AML-193 (cell line): ENCODE data around the gene GGTLC1.
"Not testable (repeated sequence)": the region's sequence is repeated elsewhere in the genome, so short reads cannot be mapped to it uniquely, and the experiment has no call there.

ENCODE experiments used
- DNase-seq, 2 experiments: peaks; one replicate each; lab custom pipeline; 2025; lab: John Stamatoyannopoulos, UW

The GGTLC1 gene

GRCh38 chr20:23988561-23988960, at the start of gene GGTLC1:
Gene GGTLC1 (minus strand): TSS chr20:23988779. CDS start chr20:23986611, 2,168 bp downstream.
- DNase-seq = no peak

- no peak for DNase-seq
These were observed 46.2 kb upstream of the GGTLC1 start for GRCh38 chr20:24034820-24035219.

- DNase-seq = no peak
These were observed 45.0 kb upstream of the GGTLC1 start for GRCh38 chr20:24033565-24033964.

GRCh38 chr20:24033151-24033550, 44.6 kb upstream of the GGTLC1 start:
- no peak for DNase-seq

- no peak for DNase-seq
These were observed 43.9 kb upstream of the GGTLC1 start for GRCh38 chr20:24032400-24032898.

DNA sequence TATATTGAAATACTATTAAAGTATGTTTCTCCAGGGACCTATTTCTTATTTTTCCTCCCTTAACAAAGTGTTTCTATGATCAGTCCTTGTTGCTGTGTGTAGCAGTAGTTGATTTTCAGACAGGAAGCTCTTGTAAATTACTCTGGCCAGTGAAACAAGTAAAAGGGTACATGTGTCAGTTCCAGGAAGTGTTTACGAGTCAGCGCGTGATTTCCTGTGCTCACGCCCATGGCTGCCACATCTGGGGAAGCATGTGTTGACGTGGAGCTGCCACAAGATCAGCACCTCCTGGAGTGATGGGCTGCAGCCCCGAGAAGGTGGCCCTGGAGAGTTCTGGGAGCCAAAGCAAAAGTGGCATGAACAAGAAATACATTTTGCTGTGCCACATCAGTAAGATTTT, 38.6 kb upstream of the GGTLC1 start:
- DNase-seq = no peak

GRCh38 chr20:24022621-24023180, 34.1 kb upstream of the GGTLC1 start:
- DNase-seq = no peak

DNA sequence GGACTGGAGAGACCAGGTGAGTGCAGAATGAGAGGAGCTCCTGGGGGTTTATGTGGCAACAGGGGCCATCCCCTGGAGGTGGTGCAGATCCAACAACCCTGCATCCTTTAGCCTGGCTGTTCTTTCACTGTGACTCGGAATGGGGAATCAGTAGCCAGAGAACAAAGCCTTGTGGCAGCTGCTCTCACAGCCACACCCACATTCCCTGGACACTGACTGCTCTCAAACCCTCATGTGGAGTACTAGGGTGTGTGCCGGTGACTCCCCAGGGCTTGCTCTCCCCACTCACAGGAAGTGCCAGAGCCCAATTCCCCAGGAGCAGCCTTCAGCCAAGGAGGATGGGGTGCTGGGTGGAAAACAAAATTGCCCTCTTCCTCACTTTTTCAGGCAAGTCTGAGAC, 30.2 kb upstream of the GGTLC1 start:
- no peak for DNase-seq

- no peak for DNase-seq
These were observed 28.8 kb upstream of the GGTLC1 start for GRCh38 chr20:24017458-24017755.

DNA sequence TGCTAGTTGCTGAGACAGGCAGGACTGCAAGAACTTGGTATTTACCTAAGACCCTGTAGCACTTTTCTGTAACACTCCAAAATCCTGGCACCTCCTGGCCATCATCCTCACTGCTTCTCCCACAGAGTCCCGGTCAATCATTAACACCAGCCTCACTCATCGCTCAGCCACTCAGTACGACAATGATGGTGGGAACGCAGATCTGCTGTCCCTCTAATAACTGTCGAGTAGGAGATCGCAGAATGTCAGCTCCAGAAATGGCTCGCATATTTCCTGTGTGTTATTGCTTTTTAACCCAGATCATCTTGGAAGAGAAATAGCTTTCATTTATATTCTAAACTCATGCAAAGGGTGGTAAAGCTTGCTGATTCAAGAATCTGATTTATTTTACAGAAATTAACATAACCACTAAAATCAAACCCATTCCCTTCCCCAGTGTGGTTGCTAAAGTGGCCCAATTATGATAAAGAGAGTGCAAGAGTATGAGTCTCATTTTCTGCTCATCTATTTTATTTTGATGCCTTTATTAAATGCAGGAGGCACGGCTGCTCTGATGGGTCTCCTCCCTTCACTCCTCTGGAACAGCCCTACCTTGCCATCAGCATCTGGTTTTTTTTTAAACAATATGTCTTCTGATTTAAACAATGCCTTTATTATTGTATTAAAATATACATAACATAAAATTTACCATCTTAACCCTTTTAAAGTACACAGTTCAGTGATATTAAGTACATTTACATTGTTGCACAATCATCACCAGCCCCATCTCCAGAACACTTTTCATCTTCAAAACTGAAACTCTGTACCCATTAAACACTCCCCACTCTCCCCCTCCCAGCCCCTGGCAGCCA, 28.3 kb upstream of the GGTLC1 start:
- DNase-seq = no peak

DNA sequence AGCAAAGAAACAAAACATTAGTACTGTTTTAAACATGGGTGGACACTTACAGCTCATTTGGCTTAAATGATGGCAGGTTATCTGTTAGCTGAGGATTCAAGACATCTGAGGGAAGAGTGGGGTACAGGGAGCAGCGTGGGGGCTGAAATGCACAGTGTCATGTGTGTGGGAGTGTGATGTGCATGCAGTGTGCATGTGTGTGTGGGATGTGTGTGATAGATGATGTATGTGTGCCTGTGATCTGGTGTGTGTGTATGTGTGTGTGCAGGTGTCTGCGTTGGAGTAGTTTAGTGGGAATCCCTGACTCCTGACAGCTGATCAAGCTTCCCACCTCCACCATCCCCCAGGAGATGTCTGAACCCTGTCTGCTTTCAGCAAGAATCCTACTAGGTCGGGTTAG, 25.4 kb upstream of the GGTLC1 start:
- no peak for DNase-seq

DNA sequence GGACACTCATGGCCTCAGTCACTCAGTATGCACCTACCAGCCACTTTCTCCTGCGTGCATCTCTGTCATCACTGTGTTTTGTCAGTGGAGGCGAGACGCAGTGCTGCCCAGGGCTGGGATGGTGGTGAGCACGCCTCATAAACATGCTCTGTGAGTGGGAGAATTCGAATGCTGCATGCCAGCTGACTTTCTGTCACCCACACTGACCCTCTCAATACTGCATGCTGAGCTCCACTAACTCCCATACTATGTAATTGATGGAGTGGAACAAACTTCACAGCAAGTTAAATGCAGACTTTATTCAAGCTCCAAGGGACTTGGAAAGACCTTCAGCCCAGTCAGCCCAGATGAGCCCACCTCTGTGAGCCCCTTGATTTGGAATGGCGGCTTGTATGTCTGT, 22.7 kb upstream of the GGTLC1 start:
- no peak for DNase-seq

DNA sequence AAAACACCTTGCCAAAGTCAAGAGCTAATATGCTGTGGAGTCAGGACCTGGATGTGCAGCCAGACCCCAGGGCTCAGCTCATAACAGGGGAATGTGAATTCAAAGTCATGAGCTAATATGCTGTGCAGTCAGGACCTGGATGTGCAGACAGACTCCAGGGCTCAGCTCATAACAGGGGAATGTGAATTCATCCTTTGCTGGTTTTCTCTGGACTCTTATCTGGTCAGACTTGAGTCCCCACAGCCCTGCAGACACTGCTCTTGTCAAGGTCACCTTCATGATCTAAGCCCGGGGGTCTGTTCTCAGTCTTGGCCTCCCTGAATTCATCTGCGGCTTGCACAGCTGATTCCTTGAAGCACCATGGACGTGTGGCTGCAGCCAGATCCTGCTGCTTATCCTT, 19.2 kb upstream of the GGTLC1 start:
- no peak for DNase-seq

DNA sequence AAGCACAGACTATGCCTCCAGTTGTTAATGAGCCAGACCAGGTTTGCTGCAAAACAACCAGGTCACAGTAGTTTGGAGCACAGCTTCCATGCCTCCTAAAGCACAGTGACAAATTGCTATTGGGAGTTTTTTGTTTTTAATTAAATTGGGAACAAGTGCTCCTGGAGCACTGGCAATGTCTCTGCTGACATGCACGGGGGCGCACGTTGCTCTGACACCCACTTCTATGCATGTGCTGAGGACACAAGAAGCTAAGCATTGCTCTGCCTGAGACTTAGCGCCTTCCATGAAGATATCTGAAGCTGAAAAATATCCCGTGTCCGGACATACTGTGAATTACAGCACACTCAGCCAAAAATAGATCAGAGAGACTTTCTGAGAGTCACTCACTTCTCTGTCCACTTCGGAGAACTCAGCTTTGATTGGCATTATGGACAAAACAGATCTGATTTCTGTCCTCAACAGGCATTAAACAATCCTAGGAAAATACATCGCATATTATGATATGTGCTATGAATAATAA, 18.6 kb upstream of the GGTLC1 start:
- no peak for DNase-seq

GRCh38 chr20:24006626-24007025, 18.0 kb upstream of the GGTLC1 start:
- no peak for DNase-seq

DNA sequence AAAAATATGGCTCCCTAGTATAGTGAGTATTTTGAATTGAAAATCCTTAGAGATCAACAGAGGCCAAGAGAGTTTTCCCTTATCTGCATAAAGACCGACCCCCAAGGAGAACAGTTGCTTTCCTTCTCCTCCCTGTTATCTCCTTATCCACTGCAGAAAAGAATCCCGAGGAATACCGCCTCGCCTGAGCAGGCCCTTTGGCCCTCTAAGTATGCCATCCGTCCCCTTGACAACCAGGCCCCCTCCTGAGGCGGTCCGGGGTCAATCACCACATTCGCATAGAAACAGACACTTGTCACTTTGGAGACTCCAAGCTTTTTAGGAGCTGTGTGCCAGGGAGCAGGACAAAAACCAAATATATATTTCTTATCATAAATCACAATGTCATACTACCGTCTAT, 15.9 kb upstream of the GGTLC1 start:
- DNase-seq = no peak

DNA sequence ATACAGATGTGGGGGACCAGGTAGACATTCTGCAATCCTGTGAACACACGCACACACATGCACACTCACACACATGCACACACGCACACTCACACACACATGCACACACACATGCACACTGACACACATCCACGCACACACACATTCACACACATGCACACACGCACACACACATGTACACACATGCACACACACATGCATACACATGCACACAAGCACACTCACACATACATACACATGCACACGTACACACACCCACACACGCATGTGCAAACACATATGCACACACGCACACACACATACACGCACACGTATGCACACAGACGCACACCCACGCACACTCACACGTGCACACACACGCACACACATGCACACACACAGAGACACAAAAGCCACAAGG, 14.3 kb upstream of the GGTLC1 start:
- no peak for DNase-seq

DNA sequence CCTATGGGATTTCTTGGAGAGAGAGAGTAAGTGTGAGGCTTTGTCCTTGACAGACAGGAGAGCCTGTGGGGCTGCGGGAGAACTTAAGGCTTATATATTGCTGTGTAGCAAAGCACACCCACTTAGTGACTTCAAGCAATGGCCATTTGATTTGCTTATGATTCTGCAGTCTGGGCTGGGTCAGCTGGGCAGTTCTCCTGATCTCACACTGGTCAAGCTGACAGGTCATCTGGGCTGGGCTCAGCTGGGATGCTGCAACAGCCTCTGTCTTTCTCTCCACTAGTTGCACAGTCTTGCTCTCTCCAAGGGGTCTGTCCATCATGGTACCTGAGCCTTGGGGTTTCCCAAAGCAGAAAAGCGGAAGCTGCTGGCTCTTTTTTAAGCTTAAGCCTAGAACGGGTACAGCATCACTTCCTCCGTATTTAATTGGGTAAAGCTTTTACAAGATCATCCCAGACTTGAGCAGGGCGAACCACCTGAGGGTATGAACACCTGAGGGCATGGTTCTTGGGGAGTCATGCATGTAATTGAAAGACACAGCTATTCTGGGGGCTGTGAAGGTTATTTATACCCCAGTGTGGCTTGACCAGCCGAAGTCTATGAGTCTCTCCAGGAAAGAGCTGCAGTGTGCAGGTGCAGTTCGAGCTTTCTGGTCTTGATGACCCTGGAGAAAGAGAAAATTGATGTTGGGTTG, 13.3 kb upstream of the GGTLC1 start:
- no peak for DNase-seq

DNA sequence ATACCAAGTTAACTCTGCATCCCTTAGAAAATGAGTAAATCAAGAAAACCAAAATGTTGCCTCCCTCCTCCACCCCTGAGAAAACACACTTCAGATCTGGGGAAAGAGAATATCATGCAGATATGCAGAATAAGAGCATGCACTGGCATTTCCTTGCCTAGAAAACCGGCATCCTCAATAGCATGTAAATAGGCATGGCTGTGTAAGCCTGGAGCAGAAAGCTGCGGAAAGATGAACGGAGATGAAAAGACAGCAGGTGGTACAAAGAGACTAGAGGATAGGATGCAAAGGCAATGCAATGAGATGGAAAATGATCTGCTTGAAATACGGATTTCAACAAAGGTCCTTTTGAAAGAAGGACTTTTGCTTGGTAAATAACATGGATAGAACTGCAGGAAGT, 10.3 kb upstream of the GGTLC1 start:
- DNase-seq = no peak

DNA sequence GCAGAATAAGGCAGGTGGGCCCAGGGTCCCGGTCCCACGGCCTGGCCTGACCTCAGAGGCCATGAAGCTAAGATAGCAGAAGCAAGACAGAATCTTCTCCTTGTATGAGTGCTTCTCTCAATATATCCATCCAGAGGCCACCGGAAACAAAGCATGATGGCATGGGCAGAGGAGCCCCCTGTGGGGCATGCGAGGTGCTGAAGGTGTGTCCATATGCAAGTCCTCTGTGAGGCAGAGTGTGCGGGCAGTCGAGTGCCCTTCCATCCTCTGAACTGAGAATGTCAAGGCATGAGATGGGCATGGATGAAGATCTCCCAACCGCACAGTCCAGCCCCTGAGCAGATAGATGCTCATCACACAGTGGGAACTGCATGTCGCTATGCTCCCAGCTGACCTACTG, 9.8 kb upstream of the GGTLC1 start:
- no peak for DNase-seq

DNA sequence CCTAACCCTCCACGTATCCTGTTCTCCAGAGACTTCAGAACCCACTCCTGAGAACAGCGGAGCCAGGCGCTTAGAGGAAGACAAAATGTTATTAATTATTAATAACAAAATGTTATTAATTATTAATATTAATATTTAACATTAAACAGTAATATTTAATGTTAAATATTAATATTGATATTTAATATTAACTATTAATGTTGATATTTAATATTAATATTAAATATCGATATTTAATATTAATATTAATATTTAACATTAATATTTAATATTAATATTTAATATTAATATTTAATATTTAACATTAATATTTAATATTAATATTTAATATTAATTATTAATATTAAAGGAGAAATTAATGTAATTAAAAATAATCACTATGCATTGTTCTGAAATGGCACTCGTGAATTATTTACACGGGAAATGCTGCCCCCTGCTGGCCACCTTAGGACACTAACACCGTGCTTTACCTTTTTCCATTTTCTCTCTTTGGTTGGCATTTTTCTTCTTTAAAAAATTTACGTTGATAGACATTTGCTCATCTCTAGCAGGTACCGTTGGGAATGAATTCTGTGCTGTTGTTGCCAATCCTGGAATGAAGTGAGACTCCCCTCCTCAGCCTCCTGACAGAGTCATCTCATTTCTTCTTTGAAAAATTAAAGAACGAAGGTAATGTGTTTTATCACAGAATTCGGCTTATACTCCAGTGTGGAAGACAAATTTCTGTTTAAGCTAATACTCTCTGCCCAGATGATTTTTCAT, 7.5 kb upstream of the GGTLC1 start:
- DNase-seq = peak; percentile 21 to 38

- DNase-seq = not testable (repeated sequence)
These were observed 6.7 kb upstream of the GGTLC1 start for GRCh38 chr20:23995291-23995690.
